Measurements from ENCODE around the gene KRT3.

The KRT3 gene

DNA sequence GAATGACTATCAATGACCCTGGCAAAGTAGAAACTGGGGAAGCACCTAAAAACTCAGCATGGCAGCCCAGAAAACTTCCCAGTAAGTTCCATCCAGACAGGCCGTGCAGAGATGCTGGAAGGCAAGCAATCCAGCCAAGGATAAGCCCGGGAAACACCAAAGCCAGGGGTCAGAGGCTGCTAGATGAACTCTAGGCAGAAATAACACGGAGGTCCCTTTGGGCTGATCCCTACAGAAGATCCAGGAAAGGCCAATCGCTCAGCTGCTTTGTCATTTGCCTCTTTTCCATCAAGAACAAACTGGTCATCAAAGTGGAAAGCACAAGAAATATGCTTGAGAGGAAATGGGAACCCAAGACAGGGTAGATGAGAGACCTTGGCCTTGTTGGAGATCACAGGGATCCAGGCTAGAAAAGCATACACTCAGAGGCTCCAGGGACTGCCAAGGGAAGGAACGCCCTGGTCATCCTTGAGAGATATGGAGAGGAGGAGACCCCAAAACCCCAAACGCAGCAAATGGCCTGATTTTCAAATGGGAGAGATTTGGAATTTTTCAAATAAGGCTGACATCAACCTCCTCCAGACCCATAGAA, 31.7 kb upstream of the KRT3 start:
- DNase-seq: no peak

DNA sequence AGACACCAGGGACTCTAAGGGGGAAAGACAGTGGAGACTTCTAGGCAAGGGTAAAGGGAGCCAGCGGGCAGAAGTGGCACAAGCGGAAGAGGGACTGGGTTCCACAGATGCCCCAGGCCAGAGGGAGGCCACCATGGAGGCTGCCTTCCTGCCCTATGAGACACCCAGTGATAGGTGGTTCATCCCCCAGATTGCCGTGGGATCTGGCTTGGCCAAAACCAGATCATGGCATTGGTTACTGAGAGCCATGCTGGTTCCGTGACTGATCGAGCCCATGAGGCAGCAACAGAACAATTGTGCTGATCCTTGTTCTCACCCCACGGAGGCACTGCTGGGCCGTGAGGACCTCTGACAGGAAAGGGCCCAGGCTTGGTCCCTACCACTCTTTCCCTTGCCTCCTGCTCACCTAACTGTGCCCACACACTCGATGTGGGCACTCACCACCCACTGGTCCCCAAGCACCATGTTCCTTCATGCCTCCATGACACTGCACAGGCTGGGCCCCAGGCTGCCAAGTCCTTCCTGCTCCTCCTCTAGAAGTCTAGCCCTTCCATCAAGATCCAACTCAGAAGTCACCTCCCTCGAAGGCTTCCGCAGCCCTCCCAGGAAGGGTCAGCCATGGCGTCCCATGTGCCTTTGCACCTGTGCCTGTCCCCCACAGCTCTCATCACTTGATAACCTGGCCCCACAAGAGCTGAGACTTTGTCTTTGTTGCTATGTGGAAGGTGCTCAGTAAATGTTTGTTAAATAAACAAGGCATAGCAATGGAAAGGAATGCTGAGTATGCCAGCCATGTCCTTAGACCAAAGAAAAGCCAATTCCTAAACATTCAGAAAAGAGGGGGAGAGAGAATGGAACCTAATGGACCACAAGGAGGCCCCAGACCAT, 30.9 kb upstream of the KRT3 start:
- no peak for DNase-seq

DNA sequence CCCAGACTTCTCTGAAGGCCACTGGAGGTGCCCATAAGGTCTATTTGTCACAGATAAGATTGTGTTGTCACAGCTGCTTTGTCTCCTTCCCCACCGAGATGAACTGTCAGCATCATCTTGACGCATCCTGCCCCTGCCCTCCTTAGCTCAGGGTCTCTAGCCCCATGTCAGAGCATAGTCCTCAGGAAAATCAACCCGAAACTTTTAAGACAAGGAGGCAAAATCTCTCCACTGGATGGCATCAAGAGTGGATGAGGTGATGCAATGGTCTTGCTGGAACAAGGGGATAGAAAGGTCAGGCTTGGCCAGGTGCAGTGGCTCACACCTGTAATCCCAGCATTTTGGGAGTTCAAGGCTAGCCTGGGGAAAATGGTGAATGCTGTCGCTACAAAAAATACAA, 30.0 kb upstream of the KRT3 start:
- DNase-seq: no peak

DNA sequence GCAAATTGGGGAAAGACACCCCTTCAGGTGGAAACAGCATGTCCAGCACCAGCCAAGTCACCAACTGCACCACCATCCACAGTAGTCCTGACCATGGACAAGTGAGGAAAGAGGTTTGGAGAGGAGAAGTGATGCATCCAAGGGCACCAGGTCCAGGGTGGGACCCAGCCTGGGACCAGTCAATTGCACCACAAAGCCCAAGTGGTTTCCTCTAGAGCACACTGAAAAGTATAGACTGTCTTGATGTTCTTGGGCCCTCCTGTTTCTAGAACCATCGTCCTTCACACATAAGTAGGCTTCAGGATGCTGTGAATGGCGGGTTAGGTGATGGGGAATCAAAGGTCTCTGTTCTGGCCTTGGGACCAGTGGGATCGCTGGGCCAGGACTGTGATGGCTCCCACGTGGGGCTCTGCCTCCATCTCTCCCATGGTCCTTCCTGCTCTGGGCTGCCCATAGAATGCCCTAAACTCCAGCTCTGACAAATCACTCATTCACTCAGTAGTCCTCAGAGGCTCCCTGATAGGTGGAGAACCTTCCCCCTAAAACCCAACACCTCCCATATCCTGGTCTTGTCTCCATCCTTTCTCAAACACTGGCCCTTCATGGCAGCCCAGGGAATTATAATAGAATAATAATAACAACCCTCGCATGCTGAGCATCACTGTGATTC, 29.0 kb upstream of the KRT3 start:
- DNase-seq: no peak

DNA sequence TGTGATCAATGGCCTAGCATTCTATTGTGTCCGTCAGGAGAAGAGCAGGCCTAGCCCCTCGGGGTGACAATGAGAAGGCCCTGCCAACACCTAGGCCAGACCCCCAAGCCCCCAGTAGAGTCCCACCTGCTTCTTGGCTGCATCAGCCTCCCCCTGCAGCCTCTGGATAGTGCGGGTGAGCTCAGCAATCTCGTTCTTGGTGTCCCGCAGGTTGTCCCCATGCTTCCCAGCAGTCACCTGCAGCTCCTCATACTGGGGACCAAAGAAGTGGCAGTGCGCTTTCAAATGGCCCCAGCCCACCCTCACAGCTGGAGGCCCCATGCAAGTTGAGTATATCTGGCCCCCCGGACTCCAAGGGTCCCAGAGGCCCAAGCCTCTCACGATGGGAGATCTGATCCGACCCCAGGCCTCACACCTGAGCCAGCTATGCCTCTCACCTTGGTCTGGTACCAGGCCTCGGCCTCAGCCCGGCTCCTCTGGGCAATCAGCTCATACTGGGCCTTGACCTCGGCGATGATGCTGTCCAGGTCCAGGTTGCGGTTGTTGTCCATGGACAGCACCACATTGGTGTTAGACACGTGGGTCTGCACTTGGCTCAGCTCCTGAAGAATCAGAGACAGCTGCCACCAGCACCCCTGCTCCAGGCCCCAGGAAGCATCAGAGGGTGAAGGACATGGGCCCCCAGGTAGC, 28.0 kb upstream of the KRT3 start:
- no peak for DNase-seq

DNA sequence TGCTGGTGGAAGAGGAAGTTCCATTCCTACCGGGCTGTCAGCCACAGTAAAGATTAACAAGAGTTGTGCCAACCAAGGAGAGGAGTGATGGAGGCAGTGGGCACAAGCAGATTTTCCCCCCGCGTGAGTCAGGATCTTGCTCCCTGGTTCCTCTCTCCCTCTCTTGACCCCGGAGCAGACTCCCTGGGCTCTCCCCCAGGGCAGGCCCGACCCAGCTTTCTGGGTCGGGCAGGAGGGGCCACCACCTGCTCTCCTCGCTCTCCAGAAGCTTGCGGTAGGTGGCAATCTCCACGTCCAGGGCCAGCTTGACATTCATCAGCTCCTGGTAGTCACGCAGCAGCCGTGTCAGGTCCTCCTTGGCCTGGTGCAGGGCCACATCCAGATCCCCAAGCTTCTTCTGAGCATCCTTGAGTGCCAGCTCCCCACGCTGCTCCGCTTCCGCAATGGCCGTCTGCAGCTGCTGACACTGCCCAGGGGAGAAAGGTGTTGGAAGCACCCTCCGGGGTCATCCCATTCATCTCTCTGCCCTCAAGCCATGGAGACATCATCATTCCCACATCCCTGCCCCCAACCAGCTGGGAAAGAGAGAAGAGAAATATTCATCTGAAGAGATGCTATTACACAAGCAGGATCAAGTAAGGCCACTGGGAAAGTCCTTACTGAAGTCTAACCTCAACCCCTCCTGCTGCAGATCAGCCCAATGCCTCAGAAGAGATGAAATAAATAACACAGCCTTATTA, 27.0 kb upstream of the KRT3 start:
- no peak for DNase-seq

DNA sequence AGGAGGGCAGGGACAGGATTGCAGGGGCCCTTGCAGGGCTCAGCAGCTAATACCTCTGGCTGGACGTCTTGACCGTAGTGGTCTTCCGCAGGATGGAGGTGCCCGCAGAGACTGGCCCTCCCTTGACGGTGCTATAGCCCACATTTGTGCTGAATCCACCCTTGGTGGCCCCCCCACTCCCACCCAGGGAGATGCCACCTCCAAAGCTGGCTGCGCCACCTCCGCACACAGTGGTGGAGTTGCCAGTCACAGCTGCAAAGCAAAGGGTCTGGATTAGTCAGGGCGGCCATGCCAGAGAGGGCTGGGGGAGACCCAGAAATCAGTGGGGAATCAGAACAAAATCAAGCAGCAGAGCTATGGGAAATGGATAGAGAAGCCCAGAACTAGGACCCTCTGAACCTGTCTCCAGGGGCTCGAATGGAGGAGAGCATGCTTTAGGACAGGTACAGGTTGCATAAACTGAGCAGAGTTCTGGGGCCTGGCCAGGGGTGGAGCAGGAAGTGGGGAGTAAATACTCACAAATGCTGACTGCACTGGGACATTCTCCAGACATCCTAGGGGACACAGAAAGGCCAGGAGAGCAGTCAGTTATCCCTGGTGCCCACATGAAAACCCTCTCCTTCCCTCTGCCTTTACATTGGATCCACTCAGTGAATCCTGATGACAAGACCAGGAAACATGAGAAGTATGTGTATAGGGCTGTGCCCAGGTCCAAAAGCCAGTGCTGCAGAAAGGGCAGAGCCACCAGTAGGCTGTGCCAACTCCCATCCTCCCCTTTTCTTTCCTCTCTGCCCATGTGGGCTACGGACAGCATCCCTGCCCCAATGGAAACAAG, 26.1 kb upstream of the KRT3 start:
- DNase-seq: no peak

DNA sequence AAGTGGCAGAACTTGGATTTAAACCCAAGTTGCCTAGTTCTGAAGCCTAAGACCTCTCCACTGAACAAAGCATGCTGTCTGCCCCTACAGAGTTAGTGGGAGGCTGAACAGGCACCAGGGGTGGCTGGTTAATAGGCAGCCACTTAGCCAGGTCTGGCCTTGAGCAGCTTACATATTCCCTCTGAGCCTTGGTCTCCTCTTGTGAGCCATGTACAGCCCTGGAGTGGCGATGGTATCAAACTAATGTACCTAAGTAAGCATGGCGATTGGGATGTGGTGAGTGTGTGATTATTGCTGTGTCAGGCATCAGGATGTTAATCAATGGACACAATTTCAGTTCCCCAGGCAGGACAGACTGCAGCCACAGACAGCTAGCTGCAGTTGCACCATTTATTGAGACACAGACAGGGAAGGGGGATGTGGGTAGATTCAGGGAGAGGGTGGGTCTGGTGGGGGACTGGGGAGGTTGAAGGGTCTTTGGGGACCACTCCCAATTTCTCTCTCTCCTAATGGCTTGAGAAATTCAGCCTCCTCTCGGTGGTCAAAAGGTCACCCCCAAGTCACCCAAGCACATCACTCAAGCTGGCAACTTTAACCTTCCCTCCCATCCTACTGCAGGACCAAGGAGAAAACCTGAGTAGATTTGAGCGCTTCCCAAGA, 25.3 kb upstream of the KRT3 start:
- no peak for DNase-seq

DNA sequence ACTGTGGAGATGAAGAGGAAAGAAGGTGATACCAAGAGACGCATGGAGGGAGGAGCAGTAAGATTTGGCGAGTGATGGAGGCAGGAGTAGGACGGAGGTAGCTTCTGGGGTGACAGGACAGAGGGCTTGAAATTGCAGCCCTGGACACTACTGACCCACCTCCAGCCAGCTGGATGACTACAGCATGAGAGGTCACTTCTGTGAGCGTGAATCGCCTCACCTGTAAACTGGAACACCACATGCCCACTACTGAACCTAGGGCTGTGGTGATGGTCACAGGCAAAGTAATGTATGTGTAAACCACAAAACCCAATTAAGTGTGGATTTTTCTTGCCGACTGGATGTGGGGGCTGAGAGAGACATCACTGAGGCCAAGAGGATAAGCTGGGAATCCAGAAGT, 24.6 kb upstream of the KRT3 start:
- no peak for DNase-seq

DNA sequence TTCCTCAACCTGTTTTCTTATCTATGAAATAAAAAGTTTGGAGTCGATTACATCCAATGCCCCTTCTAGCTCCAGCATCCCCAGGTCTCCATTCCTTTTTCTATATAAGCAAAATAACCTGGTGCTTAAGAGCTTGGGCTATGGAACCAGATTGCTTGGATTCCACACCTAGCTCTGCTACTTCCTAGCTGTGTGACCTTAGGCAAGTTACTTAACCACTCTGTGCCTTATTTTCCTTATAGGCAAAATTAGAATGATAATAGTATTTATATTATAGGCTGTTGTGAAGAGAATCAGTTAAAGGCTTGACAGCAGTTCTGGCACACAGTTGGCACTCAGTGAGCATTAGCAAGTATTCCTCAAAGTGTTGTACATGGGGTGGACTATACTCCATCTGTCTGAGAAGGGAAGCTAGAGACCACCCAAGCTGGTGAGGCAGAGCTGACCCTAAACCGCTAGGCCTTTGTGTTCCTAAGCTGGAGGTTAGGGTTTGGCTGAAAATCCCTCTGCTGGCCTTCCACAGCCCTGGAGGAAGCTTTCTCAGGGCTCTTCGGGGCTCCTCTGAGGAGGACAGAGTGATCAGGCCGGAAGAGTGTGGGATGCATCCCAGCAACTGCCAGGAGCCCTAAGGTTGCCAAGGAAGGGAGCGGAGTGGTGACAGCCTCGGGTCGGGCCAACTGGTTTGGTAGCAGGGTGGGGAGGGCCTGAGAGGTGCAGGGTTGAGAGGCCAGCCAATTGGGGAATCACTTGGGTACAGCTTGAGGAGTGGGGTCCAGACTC, 24.0 kb upstream of the KRT3 start:
- DNase-seq: no peak

DNA sequence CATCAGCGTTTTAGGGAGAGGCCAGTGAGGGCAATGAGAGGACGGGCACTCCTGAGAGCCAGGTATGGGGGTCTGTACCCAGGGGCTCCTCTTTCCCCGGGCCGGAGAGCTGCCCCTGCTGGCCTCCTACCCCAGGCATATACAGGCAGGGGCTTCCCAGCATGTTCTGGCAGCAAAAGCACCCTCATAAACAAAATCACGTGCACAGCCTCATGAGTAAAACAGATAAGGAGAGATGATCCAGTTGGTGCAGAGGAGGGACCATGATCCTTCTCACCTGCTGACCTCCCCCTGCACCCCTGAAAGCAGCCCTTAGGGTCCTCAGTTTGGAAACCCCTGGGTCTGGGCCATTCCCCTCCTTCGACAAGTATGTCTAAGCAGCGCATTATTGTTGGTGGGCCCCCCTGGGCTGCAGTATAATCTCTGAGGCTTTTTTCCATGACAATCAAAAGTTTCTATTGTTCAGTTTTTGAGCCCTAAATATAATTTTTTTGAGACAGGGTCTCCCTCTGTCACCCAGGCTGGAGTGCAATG, 23.0 kb upstream of the KRT3 start:
- no peak for DNase-seq

DNA sequence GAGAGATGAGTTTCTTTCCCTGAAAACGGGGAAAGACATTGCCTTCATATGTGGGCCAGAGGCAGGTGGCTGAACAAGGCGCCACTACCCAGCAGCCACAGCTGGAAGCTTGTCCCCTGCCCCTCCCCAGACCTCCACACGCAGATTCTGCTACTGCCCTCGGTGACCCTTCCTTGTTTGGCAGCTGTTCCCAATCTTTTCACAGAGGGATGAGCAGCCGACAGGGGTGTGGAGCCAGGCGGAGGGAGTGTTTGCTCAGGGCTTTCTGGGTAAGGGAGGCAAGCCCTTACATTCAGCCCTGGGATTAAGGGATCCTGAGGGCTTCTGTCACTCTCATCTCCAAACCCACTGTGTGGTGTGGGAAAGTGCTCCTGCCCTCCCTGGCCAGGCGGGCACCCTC, 22.5 kb upstream of the KRT3 start:
- DNase-seq: no peak

DNA sequence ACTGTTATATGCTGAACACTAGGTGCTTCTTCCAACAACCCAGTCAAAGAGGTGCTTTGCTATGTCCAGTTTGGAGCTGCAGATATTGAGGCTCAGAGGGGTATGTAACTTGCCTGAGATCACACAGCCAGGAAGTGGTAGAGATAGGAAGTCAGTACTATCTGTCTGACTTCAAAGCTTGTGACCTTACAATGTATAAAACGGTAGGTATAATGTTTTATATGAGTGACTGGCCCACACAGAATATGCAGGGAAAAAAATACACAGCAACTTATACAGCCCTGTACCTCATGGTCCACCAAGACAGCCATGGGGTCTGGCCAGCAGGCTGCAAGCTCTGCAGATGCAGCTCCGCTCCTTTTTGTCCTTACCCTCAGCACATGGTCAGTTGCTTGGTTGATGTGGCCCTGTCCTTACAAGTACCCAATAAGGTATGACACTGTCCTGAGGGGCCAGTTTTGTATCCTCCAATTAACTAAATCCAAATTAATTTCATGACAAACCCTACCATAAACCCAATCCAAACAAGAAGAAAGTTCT, 21.9 kb upstream of the KRT3 start:
- no peak for DNase-seq

DNA sequence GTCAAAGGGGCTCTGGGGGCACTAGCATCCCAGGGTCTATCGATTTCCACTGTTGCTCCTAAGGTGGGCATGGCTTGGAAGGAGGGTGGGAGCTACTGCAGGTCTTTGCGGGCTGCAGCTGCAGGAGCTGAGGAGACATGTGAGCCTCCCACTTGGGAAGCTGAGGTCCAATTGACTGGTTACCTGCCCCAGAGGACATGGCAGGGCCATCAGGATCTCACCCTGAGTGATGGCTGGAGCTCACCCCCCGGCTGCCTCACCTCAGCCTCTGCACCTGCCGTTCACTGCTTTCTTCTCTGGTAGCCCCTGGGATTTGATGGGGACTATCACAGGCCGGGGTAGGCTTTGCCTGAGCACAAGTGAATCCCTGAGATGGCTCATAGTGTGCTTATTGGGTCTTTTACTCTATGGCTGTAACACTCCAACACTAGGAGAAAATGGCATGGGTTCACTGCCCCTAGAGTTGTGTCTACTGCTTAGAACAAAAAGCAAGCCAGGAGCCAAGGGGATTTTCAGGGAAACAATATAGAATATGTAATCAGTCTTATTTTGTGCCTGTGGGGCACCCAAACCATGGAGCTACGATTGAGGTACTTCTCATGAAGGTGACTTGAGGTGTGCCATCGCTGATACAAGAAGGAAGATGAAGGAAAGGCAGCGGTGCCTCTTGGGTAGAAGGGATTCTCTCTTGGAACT, 21.2 kb upstream of the KRT3 start:
- DNase-seq: no peak

DNA sequence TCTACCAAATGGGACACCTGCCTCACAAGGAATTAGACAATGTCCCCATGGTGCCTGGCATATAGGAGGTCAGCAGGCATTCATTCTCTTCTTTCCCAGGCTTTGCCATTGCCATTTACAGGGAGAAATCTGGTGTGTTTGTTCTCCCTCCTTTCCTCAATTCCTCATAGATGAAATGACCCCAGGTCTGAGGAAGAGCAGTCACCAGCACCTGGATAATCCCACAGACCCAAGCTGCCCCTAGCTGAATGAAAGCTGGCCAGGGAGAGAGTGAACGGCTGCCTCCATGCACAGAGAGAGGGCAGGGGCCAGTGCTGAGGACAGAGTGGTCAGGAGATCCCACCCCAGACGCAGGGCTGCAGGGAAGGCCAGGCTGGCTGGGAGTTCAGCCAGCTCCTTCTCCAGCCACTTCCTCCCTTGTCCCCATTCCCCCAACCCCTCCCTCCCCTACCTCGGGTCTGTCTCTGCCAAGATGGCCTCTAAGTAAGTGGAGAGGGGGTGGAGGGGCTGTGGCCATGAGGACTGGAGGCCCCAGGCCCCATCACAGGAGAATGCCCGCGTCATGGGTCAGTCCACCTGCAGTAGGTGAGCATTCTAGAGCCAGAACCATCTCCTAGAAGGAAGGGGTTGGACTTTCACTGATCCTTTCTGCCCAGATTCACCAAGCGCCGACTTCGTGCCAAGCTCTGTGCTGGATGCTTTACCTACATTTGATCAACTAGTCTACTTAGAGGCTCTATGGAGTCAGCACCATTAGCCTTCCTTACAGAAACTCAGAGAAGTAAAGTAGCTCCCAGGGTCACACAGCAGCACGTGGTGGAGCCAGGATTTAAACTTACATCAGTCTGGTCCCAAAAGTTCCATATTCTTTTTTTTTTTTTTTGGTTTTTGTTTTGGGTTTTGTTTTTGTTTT, 20.0 kb upstream of the KRT3 start:
- DNase-seq: no peak

DNA sequence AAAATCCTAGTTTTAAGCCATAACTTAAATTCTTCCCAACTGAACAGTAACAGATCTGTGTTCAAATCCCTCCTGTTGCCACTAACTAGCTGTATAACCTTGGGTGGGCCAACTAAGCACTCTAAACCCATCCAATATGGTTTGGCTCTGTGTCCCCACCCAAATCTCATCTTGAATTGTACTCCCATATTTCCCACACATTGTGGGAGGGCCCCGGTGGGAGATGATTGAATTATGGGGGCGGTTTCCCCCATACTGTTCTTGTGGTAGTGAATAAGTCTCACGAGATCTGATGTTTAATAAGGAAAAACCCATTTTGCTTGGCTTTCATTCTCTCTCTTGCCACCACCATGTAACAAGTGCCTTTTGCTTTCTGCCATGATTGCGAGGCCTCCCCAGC, 19.2 kb upstream of the KRT3 start:
- no peak for DNase-seq

DNA sequence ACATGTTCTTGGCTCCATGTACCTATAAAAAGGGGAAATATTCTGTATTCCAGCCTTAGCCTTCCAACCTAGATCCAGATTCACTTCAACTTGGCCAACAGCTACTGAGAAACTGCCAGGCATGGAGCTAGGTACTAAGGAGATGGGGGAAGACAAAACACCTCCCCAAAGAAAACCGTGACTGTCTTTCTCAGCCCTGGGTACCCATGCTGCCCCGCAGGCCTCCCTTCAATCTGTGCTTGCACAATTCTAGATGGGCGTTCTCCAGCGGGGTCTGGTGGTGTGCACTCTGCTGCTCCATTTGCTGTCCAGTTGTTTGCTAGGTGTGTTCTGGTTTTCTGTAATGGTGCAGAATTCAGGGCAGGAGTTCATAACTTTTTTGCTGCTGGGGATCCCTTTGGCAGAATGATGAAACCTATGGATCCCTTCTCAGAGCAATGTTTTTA, 18.8 kb upstream of the KRT3 start:
- no peak for DNase-seq
